KMS-11 (cell line): ENCODE measurements around the gene LEFTY1.

Experiments
- H2AFZ ChIP-seq: fragments of 200-600 bp; sonication (generic); 2 replicates; pipeline ENCODE4 v1.6.1; 2016; ENCODE audit warnings: antibody characterized with exemption, mixed run types, low read depth
- H3K27ac ChIP-seq: fragments of 200-600 bp; sonication (generic); 2 replicates; pipeline ENCODE4 v1.6.1; 2016; ENCODE audit warnings: mild to moderate bottlenecking, mixed run types
- H3K27me3 ChIP-seq: fragments of 200-600 bp; sonication (generic); 2 replicates; pipeline ENCODE4 v1.6.1; 2017; ENCODE audit warnings: mild to moderate bottlenecking, low read depth, mixed run types, moderate library complexity; ENCODE audit not compliant: insufficient read depth
- H3K36me3 ChIP-seq: fragments of 200-600 bp; sonication (generic); 2 replicates; pipeline ENCODE4 v1.6.1; 2017; ENCODE audit warnings: mild to moderate bottlenecking, mixed run types; ENCODE audit not compliant: insufficient read depth
- H3K4me1 ChIP-seq: fragments of 200-600 bp; sonication (generic); 2 replicates; pipeline ENCODE4 v1.6.1; 2016; ENCODE audit warnings: mild to moderate bottlenecking, low read depth, mixed run types; ENCODE audit not compliant: poor library complexity, severe bottlenecking
- H3K4me2 ChIP-seq: fragments of 200-600 bp; sonication (generic); 2 replicates; pipeline ENCODE4 v1.7.0; 2016; ENCODE audit warnings: mild to moderate bottlenecking, mixed run types
- H3K4me3 ChIP-seq: fragments of 200-600 bp; sonication (generic); IDR thresholded peaks from 2 replicates; pipeline ENCODE4 v1.6.1; 2017; ENCODE audit warnings: low read depth, low read length, mixed read lengths; ENCODE audit not compliant: insufficient read depth
- H3K79me2 ChIP-seq: fragments of 200-600 bp; sonication (generic); 2 replicates; pipeline ENCODE4 v1.6.1; 2016; ENCODE audit warnings: low read depth, mixed run types; ENCODE audit not compliant: insufficient read depth
- H3K9ac ChIP-seq: fragments of 200-600 bp; sonication (generic); 2 replicates; pipeline ENCODE4 v1.6.1; 2016; ENCODE audit warnings: mild to moderate bottlenecking, mixed run types
- H4K20me1 ChIP-seq: fragments of 200-600 bp; sonication (generic); 2 replicates; pipeline ENCODE4 v1.6.1; 2016; ENCODE audit warnings: mild to moderate bottlenecking, mixed run types; ENCODE audit not compliant: insufficient read depth
- TF ChIP-seq, protein P1 (sequence below): fragments of 200-600 bp; sonication (generic); conservative IDR thresholded peaks from 2 replicates; pipeline ENCODE4 v1.6.1; 2017; ENCODE audit warnings: low read depth, mild to moderate bottlenecking, antibody characterized with exemption, low read length, moderate library complexity, mixed read lengths

The LEFTY1 gene

DNA sequence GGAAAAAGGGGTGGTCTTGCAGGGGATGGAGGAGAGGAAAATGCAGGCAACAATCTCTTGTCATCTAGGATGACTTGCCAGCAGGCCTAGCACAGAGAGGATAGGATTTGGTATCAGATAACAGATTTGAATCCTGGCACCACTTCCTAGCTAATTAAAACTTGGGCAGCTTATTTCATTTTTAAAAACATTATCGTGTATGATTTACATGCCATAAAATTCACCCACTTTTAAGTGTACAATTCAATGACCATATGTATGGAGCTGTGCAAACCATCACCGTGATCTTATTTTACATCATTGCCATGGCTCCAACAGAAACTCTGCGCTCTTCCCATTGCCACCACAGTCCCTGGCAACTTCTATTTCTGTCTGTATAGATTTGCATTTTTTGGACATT, 28.2 kb upstream of the LEFTY1 start:
- H3K36me3 ChIP-seq, result no peaks in the 10 kb centered on the region
- no peaks in the 10 kb centered on the region for H3K27me3 ChIP-seq
- H3K4me2 ChIP-seq, result no peak overlapping the region
- no peak overlapping the region for H3K27ac ChIP-seq
- TF ChIP-seq, protein P1, sequence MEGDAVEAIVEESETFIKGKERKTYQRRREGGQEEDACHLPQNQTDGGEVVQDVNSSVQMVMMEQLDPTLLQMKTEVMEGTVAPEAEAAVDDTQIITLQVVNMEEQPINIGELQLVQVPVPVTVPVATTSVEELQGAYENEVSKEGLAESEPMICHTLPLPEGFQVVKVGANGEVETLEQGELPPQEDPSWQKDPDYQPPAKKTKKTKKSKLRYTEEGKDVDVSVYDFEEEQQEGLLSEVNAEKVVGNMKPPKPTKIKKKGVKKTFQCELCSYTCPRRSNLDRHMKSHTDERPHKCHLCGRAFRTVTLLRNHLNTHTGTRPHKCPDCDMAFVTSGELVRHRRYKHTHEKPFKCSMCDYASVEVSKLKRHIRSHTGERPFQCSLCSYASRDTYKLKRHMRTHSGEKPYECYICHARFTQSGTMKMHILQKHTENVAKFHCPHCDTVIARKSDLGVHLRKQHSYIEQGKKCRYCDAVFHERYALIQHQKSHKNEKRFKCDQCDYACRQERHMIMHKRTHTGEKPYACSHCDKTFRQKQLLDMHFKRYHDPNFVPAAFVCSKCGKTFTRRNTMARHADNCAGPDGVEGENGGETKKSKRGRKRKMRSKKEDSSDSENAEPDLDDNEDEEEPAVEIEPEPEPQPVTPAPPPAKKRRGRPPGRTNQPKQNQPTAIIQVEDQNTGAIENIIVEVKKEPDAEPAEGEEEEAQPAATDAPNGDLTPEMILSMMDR, result no peak
- no peak overlapping the region for H3K9ac ChIP-seq
- no peaks in the 10 kb centered on the region for H4K20me1 ChIP-seq
- no peak overlapping the region for H2AFZ ChIP-seq
- H3K4me3 ChIP-seq, result no peak overlapping the region
- peaks cover 3% of the 10 kb centered on the region; the same call in 1 of the 2 replicates for H3K79me2 ChIP-seq
- H3K4me1 ChIP-seq, result peaks cover 30% of the 10 kb centered on the region

DNA sequence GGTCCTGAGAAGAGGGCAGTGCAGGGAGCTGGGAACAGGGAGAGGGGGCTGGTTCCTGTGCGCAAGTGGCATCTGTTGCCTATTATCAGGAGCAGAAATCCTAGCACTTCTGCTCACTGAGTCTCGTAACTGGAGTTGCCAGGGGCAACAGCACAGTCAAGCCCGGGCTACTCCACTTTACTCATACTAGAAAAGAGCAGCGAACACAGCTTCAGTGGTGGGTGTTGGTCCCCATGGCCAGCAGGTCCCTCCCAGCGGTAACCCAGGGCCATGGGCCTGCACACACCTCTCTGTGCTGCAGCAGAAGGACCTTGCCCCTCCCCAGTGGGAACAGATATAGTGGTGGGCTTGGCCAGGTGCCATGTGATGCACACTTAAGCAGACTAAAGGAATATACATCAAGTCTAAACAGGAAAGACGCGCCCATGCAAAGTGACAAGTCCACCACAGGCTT, 26.6 kb upstream of the LEFTY1 start:
- Histone ChIP-seq H4K20me1 (no peaks in the 10 kb centered on the region), H3K79me2 (no peaks in the 10 kb centered on the region; the same call in 1 of the 2 replicates), H3K4me3 (no peak overlapping the region), H3K27me3 (no peaks in the 10 kb centered on the region), H2AFZ (no peak overlapping the region), H3K27ac (no peak overlapping the region), H3K9ac (no peak overlapping the region), H3K4me1 (peaks cover 17% of the 10 kb centered on the region), H3K4me2 (no peak overlapping the region), H3K36me3 (no peaks in the 10 kb centered on the region)
- TF ChIP-seq, protein P1, result no peak

DNA sequence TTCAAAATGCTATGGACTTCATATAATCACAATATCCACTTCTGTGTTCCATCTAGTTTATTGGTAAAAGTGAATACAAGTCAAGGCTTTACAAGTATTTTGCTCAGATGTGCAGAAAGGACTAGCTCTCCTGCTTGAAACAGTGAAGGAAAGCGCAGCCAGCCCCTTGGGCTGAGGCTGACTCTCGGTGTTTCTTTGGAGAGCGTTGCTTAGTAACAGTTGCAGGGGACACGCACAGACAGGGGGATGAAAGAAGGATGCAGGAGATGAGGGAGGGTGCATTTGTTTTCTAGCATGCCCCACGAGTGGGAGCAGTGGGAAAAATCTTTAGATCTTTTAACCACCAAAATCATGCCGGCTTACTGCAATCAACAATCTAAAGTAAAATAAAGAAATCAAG, 26.0 kb upstream of the LEFTY1 start:
- H3K36me3 ChIP-seq, result no peaks in the 10 kb centered on the region
- H3K4me2 ChIP-seq, result no peak overlapping the region
- no peaks in the 10 kb centered on the region for H4K20me1 ChIP-seq
- no peak overlapping the region for H3K9ac ChIP-seq
- no peaks in the 10 kb centered on the region for H3K27me3 ChIP-seq
- TF ChIP-seq, protein P1, result no peak
- H3K79me2 ChIP-seq, result no peaks in the 10 kb centered on the region; the same call in 1 of the 2 replicates
- H3K4me3 ChIP-seq, result no peak overlapping the region
- no peak overlapping the region for H2AFZ ChIP-seq
- H3K27ac ChIP-seq, result no peak overlapping the region
- peaks cover 10% of the 10 kb centered on the region for H3K4me1 ChIP-seq

DNA sequence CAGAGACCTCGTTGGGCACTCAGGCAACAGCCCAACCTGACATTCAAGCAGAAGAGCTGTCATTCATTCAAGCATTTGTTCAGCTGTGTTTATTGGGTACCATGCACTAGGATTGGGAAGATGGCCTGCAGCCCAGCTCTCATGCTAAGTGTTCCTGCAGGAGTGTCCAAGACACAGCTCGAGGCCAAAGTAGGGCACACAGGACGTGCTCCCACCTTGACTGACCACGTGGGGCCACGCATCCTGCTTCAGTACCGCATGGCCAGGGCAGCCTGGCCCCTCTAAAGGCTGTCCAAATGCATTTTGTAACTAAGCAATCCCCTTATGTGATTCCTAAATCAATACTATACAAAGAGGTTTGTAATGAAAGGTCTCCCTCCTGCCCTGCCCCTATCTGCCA, 25.4 kb upstream of the LEFTY1 start:
- Histone ChIP-seq H3K79me2 (no peaks in the 10 kb centered on the region), H3K36me3 (no peaks in the 10 kb centered on the region), H4K20me1 (no peaks in the 10 kb centered on the region), H3K27me3 (no peaks in the 10 kb centered on the region), H2AFZ (no peak overlapping the region), H3K9ac (no peak overlapping the region), H3K4me2 (no peak overlapping the region), H3K4me3 (no peak overlapping the region), H3K4me1 (peaks cover 5% of the 10 kb centered on the region), H3K27ac (no peak overlapping the region)
- TF ChIP-seq, protein P1, result no peak
